Measurements from ENCODE around the gene COL26A1. TPM values are rescaled to one million over a fixed set of nuclear protein-coding genes. Genes with fewer than 3 reads are reported as not detected.
"Not testable (repeated sequence)": the region's sequence is repeated elsewhere in the genome, so short reads cannot be mapped to it uniquely, and the experiment has no call there.

The COL26A1 gene
- total RNA-seq, 1 experiment from 2014 or later = 0.20 TPM

DNA sequence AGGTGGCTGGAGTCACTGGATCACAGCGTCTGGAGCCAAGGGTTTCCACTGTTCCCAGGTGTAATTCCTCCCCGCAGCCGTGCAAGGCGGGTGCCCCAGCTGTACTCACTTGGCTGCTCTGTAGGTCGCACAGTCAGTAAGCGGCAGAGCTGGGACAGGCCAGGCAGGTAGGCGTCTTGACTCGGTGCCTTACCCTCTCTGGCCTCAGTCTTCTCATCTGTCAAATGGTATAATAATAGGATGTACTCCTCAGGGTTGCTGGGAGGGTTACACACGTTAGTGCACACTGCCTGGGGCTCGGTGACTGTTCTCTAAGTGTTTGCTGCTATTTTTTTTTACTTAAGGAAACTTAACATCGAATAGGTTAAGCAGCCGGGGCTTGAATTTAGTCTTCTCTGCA lies 239.4 kb downstream of the COL26A1 start:
- Histone ChIP-seq H2AFZ (no peak overlapping the region), H4K20me1 (ENCODE audit: insufficient read depth) (no peaks in the 10 kb centered on the region), H3K9me3 (ENCODE audit: insufficient read depth, low read depth) (no peaks in the 10 kb centered on the region), H3K9me2 (ENCODE audit: insufficient read depth) (no peaks in the 10 kb centered on the region), H3K36me3 (ENCODE audit: low read depth) (no peaks in the 10 kb centered on the region), H3K4me3 (no peak overlapping the region), H3K27ac (no peak overlapping the region), H3K79me2 (ENCODE audit: low read depth) (no peaks in the 10 kb centered on the region), H3K4me2 (0 out of 2 replicates have a peak overlapping the region, but pooled peaks have one; percentile 8), H3K4me1 (replicated peaks; ENCODE audit: insufficient read depth) (no peaks in the 10 kb centered on the region; the same call in 1 of the 2 replicates), H3K27me3 (ENCODE audit: insufficient read depth, low read depth) (no peaks in the 10 kb centered on the region), H3F3A (ENCODE audit: insufficient read depth, low read depth) (peaks cover 4% of the 10 kb centered on the region; the same call in 1 of the 2 replicates)
- ChIA-PET CTCF (interaction anchor here (0.6 to 1.8 kb wide), 3 partner anchors 79 to 559 kb away, joined by 3 to 6 read pairs (median 4); no protein-coding TSS in a partner anchor), POLR2A (ENCODE audit: unreplicated experiment) (no interaction called here)
- no TSS peak for BruUV-seq (replicated peaks)
- TF ChIP-seq, protein P1, sequence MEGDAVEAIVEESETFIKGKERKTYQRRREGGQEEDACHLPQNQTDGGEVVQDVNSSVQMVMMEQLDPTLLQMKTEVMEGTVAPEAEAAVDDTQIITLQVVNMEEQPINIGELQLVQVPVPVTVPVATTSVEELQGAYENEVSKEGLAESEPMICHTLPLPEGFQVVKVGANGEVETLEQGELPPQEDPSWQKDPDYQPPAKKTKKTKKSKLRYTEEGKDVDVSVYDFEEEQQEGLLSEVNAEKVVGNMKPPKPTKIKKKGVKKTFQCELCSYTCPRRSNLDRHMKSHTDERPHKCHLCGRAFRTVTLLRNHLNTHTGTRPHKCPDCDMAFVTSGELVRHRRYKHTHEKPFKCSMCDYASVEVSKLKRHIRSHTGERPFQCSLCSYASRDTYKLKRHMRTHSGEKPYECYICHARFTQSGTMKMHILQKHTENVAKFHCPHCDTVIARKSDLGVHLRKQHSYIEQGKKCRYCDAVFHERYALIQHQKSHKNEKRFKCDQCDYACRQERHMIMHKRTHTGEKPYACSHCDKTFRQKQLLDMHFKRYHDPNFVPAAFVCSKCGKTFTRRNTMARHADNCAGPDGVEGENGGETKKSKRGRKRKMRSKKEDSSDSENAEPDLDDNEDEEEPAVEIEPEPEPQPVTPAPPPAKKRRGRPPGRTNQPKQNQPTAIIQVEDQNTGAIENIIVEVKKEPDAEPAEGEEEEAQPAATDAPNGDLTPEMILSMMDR (conservative IDR thresholded peaks at IDR 0.05) = no peak
- TF ChIP-seq EZH2 (IDR thresholded peaks at IDR 0.05; ENCODE audit: low read depth) = no peak
- no peak for DNase-seq
- intact Hi-C loops (cut with micrococcal nuclease; ENCODE audit: unreplicated experiment) = loop anchor here (1.0 to 10.0 kb wide), 5 partner anchors 79 to 634 kb away; no protein-coding TSS in a partner anchor

DNA sequence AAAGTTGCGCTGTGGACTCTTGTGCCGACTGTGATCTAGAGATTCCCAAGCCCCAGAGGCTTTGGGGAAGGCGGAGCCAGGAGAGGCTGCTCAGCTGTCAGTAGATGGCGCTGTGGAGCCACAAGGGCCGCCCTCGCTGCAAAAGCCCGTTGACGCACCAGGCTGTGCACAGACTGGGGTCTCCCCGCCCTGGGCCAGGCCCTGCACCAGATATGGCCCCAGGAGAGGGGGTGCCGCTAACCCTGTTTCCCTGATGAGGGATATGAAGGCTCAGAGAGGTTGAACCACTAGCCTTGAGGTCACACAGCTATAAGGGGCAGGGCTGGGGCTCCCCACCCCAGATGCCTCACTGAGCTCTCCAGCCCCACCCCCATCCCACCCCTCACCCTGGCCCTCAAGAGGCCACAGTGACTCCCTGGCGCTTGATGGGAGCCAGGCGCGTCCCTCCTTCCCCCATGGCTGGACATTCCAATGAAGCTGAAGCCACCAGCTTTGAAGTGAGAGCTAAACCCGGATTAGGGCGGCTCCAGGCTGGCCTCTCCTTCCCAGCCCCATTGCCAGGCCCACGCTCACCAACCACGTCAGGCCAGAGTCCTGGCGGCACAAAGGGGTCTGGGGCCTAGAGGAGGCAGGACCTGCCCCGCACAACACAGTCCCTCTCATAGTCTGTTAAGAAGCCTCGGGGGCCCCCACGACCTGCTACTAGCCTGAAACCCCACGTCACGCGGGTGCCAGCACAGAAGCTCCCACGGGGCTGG lies 240.0 kb downstream of the COL26A1 start:
- intact Hi-C loops (cut with micrococcal nuclease; ENCODE audit: unreplicated experiment) = loop anchor here (1.0 to 10.0 kb wide), 5 partner anchors 78 to 634 kb away; no protein-coding TSS in a partner anchor
- no peak overlapping the region for H3K4me3 ChIP-seq
- H3K9me2 ChIP-seq (ENCODE audit: insufficient read depth) = no peaks in the 10 kb centered on the region
- no peaks in the 10 kb centered on the region for H3K27me3 ChIP-seq (ENCODE audit: insufficient read depth, low read depth)
- H3K36me3 ChIP-seq (ENCODE audit: low read depth) = no peaks in the 10 kb centered on the region
- H3K79me2 ChIP-seq (ENCODE audit: low read depth) = no peaks in the 10 kb centered on the region
- peak; percentile 47 to 83 for DNase-seq
- ChIA-PET POLR2A (ENCODE audit: unreplicated experiment) (no interaction called here), CTCF (interaction anchor here (0.6 to 1.8 kb wide), 9 partner anchors 27 to 559 kb away, joined by 3 to 12 read pairs (median 4); no protein-coding TSS in a partner anchor)
- H4K20me1 ChIP-seq (ENCODE audit: insufficient read depth) = no peaks in the 10 kb centered on the region
- no peak overlapping the region for H2AFZ ChIP-seq
- H3K4me2 ChIP-seq = 0 out of 2 replicates have a peak overlapping the region, but pooled peaks have one; percentile 8
- no peak overlapping the region for H3K27ac ChIP-seq
- peaks cover 4% of the 10 kb centered on the region; the same call in 1 of the 2 replicates for H3F3A ChIP-seq (ENCODE audit: insufficient read depth, low read depth)
- no TSS peak for BruUV-seq (replicated peaks)
- H3K4me1 ChIP-seq (replicated peaks; ENCODE audit: insufficient read depth) = no peaks in the 10 kb centered on the region; the same call in 1 of the 2 replicates
- H3K9me3 ChIP-seq (ENCODE audit: insufficient read depth, low read depth) = no peaks in the 10 kb centered on the region
- TF ChIP-seq, protein P1 (conservative IDR thresholded peaks at IDR 0.05) = peak; percentile 93
- TF ChIP-seq EZH2 (IDR thresholded peaks at IDR 0.05; ENCODE audit: low read depth) = no peak

DNA sequence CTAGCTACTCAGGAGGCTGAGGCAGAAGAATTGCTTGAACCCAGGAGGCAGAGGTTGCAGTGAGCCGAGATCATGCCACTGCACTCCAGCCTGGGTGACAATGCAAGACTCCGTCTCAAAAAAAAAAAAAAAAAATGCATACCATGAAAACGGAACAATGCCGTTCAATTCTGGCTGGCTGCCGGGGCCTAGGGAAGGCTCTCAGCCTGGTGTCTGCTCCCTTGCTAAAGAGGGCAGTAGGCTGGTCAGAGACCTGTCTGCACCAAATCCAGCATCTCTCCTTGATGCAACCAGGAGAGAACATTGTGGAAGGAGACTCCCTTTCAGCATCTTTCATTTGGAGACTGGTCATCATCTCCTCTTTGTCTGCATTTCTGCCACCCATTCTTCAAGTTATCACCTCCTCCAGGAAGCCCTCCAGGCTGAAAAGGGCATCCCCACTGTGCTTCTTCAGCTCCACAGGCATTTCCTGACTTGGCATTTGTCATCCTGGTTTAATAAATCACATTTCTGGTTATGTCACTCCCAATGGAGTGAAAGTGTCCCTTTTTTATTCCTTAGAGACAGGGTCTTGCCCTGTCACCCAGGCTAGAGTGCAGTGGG lies 241.8 kb downstream of the COL26A1 start:
- TF ChIP-seq EZH2 (IDR thresholded peaks at IDR 0.05; ENCODE audit: low read depth) = no peak
- TF ChIP-seq, protein P1 (conservative IDR thresholded peaks at IDR 0.05) = no peak
- intact Hi-C loops (cut with micrococcal nuclease; ENCODE audit: unreplicated experiment) = loop anchor here (10.0 kb wide), 1 partner anchor 520 kb away; no protein-coding TSS in a partner anchor
- peaks cover 3% of the 10 kb centered on the region; the same call in 1 of the 2 replicates for H4K20me1 ChIP-seq (ENCODE audit: insufficient read depth)
- H3K36me3 ChIP-seq (ENCODE audit: low read depth) = no peaks in the 10 kb centered on the region
- no peaks in the 10 kb centered on the region for H3K9me3 ChIP-seq (ENCODE audit: insufficient read depth, low read depth)
- H3K27ac ChIP-seq = no peak overlapping the region
- H3K4me2 ChIP-seq = no peak overlapping the region
- DNase-seq = no peak
- no peaks in the 10 kb centered on the region for H3K27me3 ChIP-seq (ENCODE audit: insufficient read depth, low read depth)
- no peaks in the 10 kb centered on the region for H3K9me2 ChIP-seq (ENCODE audit: insufficient read depth)
- CTCF ChIA-PET = interaction anchor here (0.6 kb wide), 4 partner anchors 39 to 631 kb away, joined by 3 to 12 read pairs (median 9); no protein-coding TSS in a partner anchor
- peaks cover 12% of the 10 kb centered on the region for H3K4me1 ChIP-seq (replicated peaks; ENCODE audit: insufficient read depth)
- POLR2A ChIA-PET (ENCODE audit: unreplicated experiment) = no interaction called here
- H2AFZ ChIP-seq = no peak overlapping the region
- peaks cover 4% of the 10 kb centered on the region; the same call in 1 of the 2 replicates for H3F3A ChIP-seq (ENCODE audit: insufficient read depth, low read depth)
- no peaks in the 10 kb centered on the region for H3K79me2 ChIP-seq (ENCODE audit: low read depth)
- BruUV-seq (replicated peaks) = no TSS peak
- H3K4me3 ChIP-seq = no peak overlapping the region

DNA sequence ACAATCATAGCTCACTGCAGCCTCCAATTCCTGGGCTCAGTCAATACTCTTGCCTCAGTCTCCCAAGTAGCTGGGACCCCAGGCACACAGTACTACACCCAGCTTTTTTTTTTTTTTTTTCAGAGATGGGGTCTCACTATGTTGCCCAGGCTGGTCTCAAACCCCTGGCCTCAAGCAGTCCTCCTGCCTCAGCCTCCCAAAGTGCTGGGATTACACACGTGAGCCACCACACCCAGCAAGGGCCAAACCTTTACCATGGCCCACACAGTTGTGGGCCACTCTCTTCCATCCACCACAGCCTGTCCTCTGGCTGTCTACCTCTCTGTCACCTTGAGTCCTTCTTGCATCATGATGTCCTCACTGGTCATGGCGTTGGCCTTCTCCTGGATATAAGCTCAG lies 242.3 kb downstream of the COL26A1 start:
- H3K4me2 ChIP-seq; H3K9me2 ChIP-seq (ENCODE audit: insufficient read depth); H3K27ac ChIP-seq; H3K9me3 ChIP-seq (ENCODE audit: insufficient read depth, low read depth); H3F3A ChIP-seq (ENCODE audit: insufficient read depth, low read depth); H4K20me1 ChIP-seq (ENCODE audit: insufficient read depth); BruUV-seq (replicated peaks); H3K79me2 ChIP-seq (ENCODE audit: low read depth); H2AFZ ChIP-seq; H3K36me3 ChIP-seq (ENCODE audit: low read depth); H3K27me3 ChIP-seq (ENCODE audit: insufficient read depth, low read depth); H3K4me3 ChIP-seq; DNase-seq; POLR2A ChIA-PET (ENCODE audit: unreplicated experiment): not testable (repeated sequence)
- intact Hi-C loops (cut with micrococcal nuclease; ENCODE audit: unreplicated experiment) = loop anchor here (10.0 kb wide), 1 partner anchor 520 kb away; no protein-coding TSS in a partner anchor
- peaks cover 12% of the 10 kb centered on the region for H3K4me1 ChIP-seq (replicated peaks; ENCODE audit: insufficient read depth)
- CTCF ChIA-PET = interaction anchor here (0.6 kb wide), 1 partner anchor 39 kb away, joined by 10 read pairs; no protein-coding TSS in a partner anchor

Measured in PC-9 (cell line).